Spleen (tissue), 11 donors: Measurements from ENCODE around the gene TRPM5. TPM values are rescaled to one million over a fixed set of nuclear protein-coding genes. Genes with fewer than 3 reads are reported as not detected.

Source experiments
- DNase-seq: peaks from one replicate; pipeline ENCODE4 v3.0.0-alpha.2; 2020
- H3K27ac ChIP-seq, 8 donors: fragments of 200-600 bp; sonication (generic) in 7 of 8; 1 replicate in 4 of 8; 2 replicates in 4 of 8; pipeline versions ENCODE4 v1.5.0 to v1.8.0; 2016 to 2021; ENCODE audit warnings: inconsistent platforms in 4 of 8, mild to moderate bottlenecking in 4 of 8, moderate library complexity in 1 of 8
- H3K27me3 ChIP-seq, 7 donors: fragments of 200-600 bp; sonication (generic) in 6 of 7; replicated peaks in 1 of 7; 1 replicate in 4 of 7; 2 replicates in 3 of 7; pipeline versions ENCODE4 v1.5.0 to v1.8.0; 2016 to 2021; ENCODE audit warnings: inconsistent platforms in 3 of 7, mild to moderate bottlenecking in 1 of 7
- H3K36me3 ChIP-seq, 6 donors: fragments of 200-600 bp; sonication (generic) in 5 of 6; 1 replicate in 4 of 6; 2 replicates in 2 of 6; pipeline versions ENCODE4 v1.5.0 to v1.8.0; 2016 to 2021; ENCODE audit warnings: inconsistent platforms in 2 of 6
- H3K4me1 ChIP-seq, 6 donors: fragments of 200-600 bp; sonication (generic) in 5 of 6; 1 replicate in 3 of 6; 2 replicates in 3 of 6; pipeline versions ENCODE4 v1.5.0 to v1.8.0; 2016 to 2021; ENCODE audit warnings: inconsistent platforms in 3 of 6
- H3K4me3 ChIP-seq, 8 donors: fragments of 200-600 bp; sonication (generic) in 7 of 8; 1 replicate in 4 of 8; 2 replicates in 4 of 8; pipeline versions ENCODE4 v1.5.0 to v1.8.0; 2016 to 2021; ENCODE audit warnings: inconsistent platforms in 4 of 8, mild to moderate bottlenecking in 4 of 8, moderate library complexity in 2 of 8
- H3K9me3 ChIP-seq, 8 donors: fragments of 200-600 bp; sonication (generic) in 7 of 8; 1 replicate in 4 of 8; 2 replicates in 4 of 8; pipeline versions ENCODE4 v1.5.0 to v1.8.0; 2016 to 2021; ENCODE audit warnings: inconsistent platforms in 4 of 8
- CTCF ChIP-seq, 11 experiments: fragments of 200-600 bp in 7 of 11; fragments of 450-650 bp in 4 of 11; sonication (generic) in 4 of 11; IDR thresholded peaks in 8 of 11; conservative IDR thresholded peaks in 3 of 11; 1 replicate in 7 of 11; 2 replicates in 4 of 11; pipeline versions ENCODE4 v1.4.0 to v1.8.0; 2016 to 2021; ENCODE audit warnings: antibody characterized with exemption in 11 of 11, inconsistent platforms in 4 of 11, mild to moderate bottlenecking in 1 of 11
- POLR2A ChIP-seq, 3 donors: fragments of 450-650 bp; IDR thresholded peaks; one replicate each; pipeline ENCODE4 v1.5.1; 2017; ENCODE audit warnings: antibody characterized with exemption in 3 of 3, mild to moderate bottlenecking in 1 of 3
- POLR2AphosphoS5 ChIP-seq, 3 donors: sonication (generic); formaldehyde crosslinking; IDR thresholded peaks; one replicate each; pipeline ENCODE4 v1.5.1; 2017; ENCODE audit warnings: antibody characterized with exemption in 3 of 3
- WGBS, 5 donors: extraction: QIAGEN DNeasy Blood & Tissue Kit in 3 of 5; methylation state at CpG; one replicate each; pipeline versions ENCODE4 v1.1.5 to v1.1.7; 2013 to 2018; 5-methylcytosine and 5-hydroxymethylcytosine counted together
- intact Hi-C: fragments of 100-400 bp; cut with DNase I; formaldehyde crosslinking; loops from one replicate; pipeline ENCODE4 v1.15.0; 2023; ENCODE audit warnings: low total_unique reads
- polyA plus RNA-seq, 3 donors: library from polyadenylated mRNA; stranded (reverse); fragments of 200-250 nt; gene quantifications; one replicate each; pipeline ENCODE4 v1.2.1, GENCODE V29; 2013
- total RNA-seq, 7 donors: library from RNA; depleted of rRNA in 3 of 7; stranded (reverse); fragments of >200 nt in 3 of 7; fragmentation: NEBNext Ultra II Directional in 4 of 7; extraction: Animal tissue kit (Norgen Biotek cat#: 25700) in 4 of 7; gene quantifications; one replicate each; pipeline versions ENCODE4 v1.1.0 to v1.2.1, GENCODE V29; 2016 to 2021
- donor health status: healthy with polysubstance abuse.
- donor health status: DM: no; HTN: no; CAD: no; lungs with moderate emphysema.
- donor health status: DM: no; HTN: no; CAD: no.
- donor health status: Bipolar disorder and iron deficiency.
- donor health status: healthy.
- donor health status: DM: no; HTN: no; CAD: no.
- donor health status: DM: yes; HTN: yes; CAD: no.

Gene TRPM5
- total and polyA plus RNA-seq, 10 donors = 0.02 to 0.28 (median 0.16) TPM; not detected in 4

DNA sequence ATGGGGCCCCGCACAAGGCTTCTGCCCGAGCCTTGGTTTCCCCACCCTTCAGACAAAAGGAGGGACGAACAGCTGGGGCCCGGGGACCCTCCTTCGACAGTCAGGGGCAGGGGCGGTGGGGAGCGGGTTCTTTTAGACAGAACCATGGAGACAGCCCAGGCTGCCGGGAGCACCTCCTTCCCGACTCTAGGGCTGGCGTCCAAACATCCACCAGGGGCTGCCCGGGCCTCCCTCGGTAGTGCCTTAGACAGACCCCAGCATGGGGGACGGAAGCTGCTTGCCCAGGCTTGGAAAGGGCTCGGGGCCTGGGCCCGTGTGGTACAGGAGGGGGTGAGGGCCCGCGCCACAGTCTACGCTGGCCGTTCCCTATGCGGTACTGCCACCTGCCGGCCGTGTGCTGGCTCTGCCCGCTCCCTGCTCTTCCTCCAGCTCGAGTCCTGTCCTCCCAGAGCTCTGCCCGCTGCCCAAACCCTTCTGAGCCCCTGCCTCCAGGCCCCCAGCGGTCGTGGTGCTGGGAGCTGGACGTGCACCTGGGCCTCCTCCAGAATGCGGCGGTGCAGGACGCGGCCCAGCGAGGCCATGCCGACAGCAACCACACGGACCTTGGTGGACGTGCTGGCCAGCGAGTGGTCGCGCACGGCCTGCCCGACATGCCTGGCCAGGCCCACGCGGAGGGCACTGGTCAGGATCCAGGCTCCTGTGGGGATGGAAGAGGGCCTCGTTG is 23.6 kb downstream of the TRPM5 start:
- intact Hi-C loops = no loop called here
- no peaks in the 10 kb centered on the region for H3K9me3 ChIP-seq
- H3K4me1 ChIP-seq = peaks cover 6 to 21% (median 14%) of the 10 kb centered on the region in 6 donors
- H3K36me3 ChIP-seq = no peaks in the 10 kb centered on the region
- DNase-seq = peak; percentile 94
- H3K27me3 ChIP-seq = peaks cover 0 to 40% (median 5%) of the 10 kb centered on the region in 7 donors
- 26 to 49% (median 29%) methylated on average over 16 to 44 of the region's 44 CpGs for WGBS, 5 donors
- no peak overlapping the region for H3K4me3 ChIP-seq
- TF ChIP-seq POLR2A (IDR thresholded peaks at IDR 0.05) (no peak), POLR2AphosphoS5 (IDR thresholded peaks at IDR 0.05) (peak in 2 of 3 donors; percentile 40 to 48), CTCF (IDR thresholded peaks at IDR 0.05 in 8 of 11, conservative IDR thresholded peaks at IDR 0.05 in 3 of 11) (peak; percentile 88 to 99 (median 96))
- H3K27ac ChIP-seq = no peak overlapping the region

DNA sequence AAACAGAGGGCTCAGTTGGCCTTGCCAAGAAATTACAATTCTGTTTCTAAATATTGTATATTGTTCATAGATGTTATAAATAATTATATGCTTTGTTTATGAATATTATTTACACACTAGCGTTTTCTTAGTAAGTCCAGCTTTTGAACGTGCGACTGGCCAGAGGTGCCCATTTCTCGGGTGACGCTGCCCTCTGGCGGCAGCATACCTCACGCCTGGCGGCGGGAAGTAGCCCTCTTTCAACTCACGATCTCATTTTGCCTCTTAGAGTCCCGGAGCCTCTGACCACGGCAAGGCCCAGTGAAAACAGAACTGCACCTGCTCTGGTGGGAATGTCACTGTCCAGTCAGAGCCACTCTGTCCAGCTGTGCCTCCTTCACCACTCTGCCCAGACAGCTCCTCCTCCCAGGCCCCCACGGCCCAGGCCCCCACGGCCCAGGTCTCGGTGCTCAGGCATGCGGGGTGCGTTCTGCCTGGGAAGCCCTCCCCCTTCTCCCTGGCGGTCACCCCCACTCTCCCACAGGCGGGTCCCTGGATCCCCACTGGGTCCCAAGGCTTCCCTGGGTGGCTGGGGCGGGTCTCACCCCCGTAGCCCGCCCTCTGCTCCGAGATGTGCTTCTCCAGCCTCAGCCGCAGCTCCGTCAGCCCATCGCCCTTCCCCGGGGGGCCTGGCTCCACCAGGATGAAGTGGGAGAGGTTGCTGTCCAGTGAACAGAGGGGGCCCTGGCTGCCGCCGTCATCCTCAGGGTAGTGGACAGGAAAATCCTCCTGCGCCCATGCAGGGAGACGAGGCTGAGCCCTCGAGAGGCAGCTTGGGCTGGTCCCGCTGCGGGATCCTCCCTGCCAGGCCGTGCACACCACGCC is 24.4 kb downstream of the TRPM5 start:
- intact Hi-C loops = loop anchor here (2.0 kb wide), 1 partner anchor 223 kb away; no protein-coding TSS in a partner anchor
- peak; percentile 73 to 94 (median 87) for TF ChIP-seq CTCF (IDR thresholded peaks at IDR 0.05 in 8 of 11, conservative IDR thresholded peaks at IDR 0.05 in 3 of 11)
- no peak for TF ChIP-seq POLR2A (IDR thresholded peaks at IDR 0.05)
- peak in 1 of 3 donors; percentile 34 for TF ChIP-seq POLR2AphosphoS5 (IDR thresholded peaks at IDR 0.05)
- WGBS, 5 donors = 49 to 60% (median 52%) methylated on average over 29 to 36 of the region's 36 CpGs
- peak; percentile 92 for DNase-seq
- Histone ChIP-seq H3K4me1 (peaks cover 6 to 21% (median 14%) of the 10 kb centered on the region in 6 donors), H3K9me3 (no peaks in the 10 kb centered on the region), H3K27ac (no peak overlapping the region), H3K36me3 (no peaks in the 10 kb centered on the region), H3K27me3 (peaks cover 0 to 39% (median 5%) of the 10 kb centered on the region in 7 donors), H3K4me3 (no peak overlapping the region)

DNA sequence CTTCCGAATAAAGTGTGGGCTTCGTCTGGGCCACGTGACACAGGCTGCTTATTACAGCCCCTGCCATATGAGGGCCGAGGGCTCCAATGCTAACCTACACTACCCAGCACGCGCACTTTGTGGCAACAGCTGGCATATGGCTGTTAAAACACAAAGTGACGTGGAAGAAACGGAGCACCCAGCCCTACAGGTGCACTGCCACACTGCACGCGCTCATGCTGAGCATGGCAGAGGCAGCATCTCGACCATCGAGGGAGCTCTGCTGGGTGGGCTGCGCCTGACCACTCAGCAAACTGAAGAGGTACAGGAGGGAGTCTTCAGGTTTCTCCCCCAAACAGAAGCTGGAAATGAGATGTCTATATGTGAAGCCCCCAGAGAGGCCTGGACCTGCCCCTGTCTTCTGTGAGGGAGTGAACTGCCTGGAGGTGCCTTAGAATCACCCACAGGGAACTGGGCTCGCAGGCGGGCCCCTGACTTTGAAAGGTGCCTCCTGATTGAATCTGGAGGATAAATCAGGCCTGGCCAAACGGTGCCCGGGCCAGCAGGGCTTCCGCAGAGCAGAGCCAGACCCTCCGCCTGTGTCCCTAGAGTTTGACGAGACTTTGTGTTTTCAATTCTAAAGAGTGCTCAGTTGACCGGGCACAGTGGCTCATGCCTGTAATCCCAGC is 25.5 kb downstream of the TRPM5 start:
- no peak for TF ChIP-seq POLR2AphosphoS5 (IDR thresholded peaks at IDR 0.05)
- TF ChIP-seq POLR2A (IDR thresholded peaks at IDR 0.05) = no peak
- no peak for TF ChIP-seq CTCF (IDR thresholded peaks at IDR 0.05 in 8 of 11, conservative IDR thresholded peaks at IDR 0.05 in 3 of 11)
- Histone ChIP-seq H3K4me3 (no peak overlapping the region), H3K27me3 (peaks cover 0 to 42% (median 5%) of the 10 kb centered on the region in 7 donors), H3K27ac (no peak overlapping the region), H3K36me3 (no peaks in the 10 kb centered on the region), H3K4me1 (peaks cover 6 to 21% (median 14%) of the 10 kb centered on the region in 6 donors), H3K9me3 (no peaks in the 10 kb centered on the region)
- no peak for DNase-seq
- intact Hi-C loops = loop anchor here (2.0 kb wide), 1 partner anchor 222 kb away; no protein-coding TSS in a partner anchor
- WGBS, 5 donors = 76 to 85% (median 77%) methylated on average over 16 to 21 of the region's 21 CpGs
